Middle frontal gyrus (tissue), 1 donor: ENCODE measurements around the gene LRMDA.

Experiments used
- DNase-seq: peaks from one replicate; pipeline ENCODE4 v3.0.0-alpha.2; 2015; ENCODE audit warnings: low spot score; ENCODE audit errors: extremely low spot score

LRMDA gene

GRCh38 chr10:76236356-76236755, 804.9 kb downstream of the LRMDA start:
- no peak for DNase-seq

DNA sequence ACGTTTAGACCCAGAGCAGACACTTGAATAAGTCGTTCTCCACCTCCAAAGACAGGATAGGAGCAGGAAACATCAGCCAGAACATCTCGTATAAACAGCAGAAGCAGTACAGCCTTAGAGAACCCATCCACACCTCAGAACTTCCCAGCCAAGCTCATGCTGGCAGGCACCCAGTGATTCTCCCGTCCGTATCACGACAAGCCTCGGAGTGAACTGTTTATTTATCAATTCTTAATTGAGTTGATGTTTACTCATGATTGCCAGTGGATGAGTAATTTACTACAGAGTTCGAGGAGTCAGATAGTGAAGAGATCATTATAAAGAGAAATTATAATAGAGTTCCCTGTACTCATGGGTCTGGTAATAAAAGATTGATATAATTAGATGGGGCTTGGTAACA, 811.5 kb downstream of the LRMDA start:
- no peak for DNase-seq

DNA sequence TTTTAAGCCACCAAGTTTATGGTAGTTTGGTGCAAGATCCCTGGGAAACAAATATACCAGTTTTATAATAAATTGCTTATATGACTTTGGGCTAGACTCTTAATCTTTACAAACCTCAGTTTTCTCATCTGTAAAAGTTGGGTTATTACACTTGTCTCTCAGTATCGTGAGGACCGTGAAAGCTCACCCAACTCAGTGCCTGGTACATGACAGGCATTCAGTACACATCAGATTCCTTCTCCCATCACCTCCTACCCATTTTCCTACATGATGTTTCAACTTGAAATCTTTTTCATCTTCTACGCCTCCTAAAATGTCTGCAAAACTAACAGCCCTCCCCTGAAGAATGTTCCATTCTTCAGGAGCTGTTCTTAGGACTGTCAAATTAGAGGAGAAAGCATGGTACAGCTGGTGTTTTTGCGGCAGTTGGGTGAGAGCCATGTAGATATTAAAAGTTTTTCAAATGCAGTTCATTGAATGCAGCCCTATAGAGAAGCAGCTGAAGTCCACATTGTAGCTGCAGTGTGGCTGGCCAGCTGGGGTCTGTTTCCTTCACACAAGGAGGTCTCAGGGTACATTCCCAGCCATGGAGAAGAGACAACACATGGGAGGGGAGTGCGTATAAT, 812.8 kb downstream of the LRMDA start:
- no peak for DNase-seq

GRCh38 chr10:76245951-76246495, 814.6 kb downstream of the LRMDA start:
- no peak for DNase-seq

GRCh38 chr10:76248649-76249200, 817.3 kb downstream of the LRMDA start:
- DNase-seq: no peak

- DNase-seq: no peak
Measured at GRCh38 chr10:76251841-76252671, 820.6 kb downstream of the LRMDA start.

GRCh38 chr10:76252733-76253132, 821.3 kb downstream of the LRMDA start:
- DNase-seq: no peak

GRCh38 chr10:76255241-76255640, 823.8 kb downstream of the LRMDA start:
- no peak for DNase-seq

GRCh38 chr10:76257816-76258215, 826.4 kb downstream of the LRMDA start:
- no peak for DNase-seq

DNA sequence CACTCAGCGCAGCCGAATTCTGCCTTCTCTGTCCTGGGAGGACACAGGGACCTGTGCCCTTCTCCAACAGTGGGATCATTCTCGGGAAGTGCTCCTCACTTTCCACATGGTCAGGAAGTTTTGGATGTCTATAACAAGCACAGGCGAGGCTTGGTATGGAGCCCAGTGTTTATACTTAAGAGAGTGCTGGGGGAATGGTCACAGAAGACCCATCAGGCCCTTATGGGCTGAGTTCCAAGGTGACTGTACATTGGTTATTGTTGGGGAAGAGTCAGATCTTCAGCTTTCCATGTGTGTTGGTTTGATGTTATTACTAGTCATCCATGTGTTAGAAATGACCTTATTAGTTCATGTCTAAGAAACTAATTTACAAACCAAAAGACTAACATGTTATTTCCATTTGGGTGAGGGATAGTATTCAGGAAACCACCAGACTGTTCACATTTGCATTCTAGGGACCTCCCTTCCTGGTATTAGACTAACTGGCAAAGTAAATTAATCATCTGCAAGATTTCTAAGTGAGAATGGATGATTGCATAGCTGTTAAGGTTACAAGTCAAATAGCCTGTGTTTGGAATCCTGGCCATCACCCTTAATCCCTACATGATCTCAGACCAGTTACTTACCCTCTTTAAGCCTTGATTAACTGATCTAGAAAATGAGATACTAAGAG, 834.2 kb downstream of the LRMDA start:
- DNase-seq: no peak

DNA sequence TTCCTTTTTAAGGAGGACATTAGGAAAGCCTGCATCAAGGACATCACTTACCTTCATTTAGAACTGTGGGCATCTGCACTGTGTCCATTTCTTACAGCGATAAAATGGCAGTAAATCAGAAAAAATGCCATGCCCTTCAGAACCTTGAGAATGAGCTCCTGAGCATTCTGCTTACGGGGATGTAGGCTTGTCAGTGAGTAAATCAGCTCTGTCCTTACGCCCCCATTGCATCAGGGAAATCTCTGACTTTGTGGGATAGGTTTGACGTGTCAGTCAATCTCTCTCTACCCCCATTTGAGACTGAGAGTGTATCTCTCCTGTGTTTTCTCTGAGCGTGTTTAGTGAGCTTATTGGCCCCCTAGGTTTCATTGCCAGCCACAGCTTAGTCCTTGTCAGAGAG, 837.1 kb downstream of the LRMDA start:
- no peak for DNase-seq

GRCh38 chr10:76268954-76269353, 837.5 kb downstream of the LRMDA start:
- DNase-seq: no peak

GRCh38 chr10:76270464-76270863, 839.0 kb downstream of the LRMDA start:
- DNase-seq: no peak

- DNase-seq: no peak
Measured at GRCh38 chr10:76274933-76275332, 843.5 kb downstream of the LRMDA start.

DNA sequence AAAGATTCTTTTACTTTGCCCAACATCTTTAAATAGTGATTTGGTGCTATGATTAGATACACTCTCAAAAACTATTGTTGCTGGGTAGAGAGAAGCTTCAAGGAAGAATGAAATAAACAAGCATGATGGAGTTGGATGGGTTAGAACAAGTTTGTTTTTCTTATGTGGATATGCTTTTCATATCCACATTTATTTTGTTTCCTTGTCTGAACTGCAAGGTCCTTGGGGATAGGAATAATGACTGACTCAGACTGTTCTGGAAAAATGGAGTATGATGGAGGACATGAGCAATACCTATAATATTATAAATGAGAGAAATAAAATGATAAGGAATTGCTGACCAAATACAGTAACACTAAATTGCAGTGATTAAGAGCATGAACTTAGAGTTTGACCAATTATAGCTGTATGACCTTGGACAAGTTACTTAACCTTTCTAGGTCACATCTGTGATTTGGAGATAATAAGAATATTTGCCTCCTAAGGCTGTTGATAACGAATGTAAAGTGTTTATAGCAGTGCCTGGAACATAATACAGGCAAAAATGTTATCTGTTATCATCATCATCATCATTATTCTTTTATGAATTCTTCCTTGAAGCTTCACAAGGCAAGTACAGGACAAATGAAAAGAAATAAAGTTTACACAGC, 847.5 kb downstream of the LRMDA start:
- no peak for DNase-seq

DNA sequence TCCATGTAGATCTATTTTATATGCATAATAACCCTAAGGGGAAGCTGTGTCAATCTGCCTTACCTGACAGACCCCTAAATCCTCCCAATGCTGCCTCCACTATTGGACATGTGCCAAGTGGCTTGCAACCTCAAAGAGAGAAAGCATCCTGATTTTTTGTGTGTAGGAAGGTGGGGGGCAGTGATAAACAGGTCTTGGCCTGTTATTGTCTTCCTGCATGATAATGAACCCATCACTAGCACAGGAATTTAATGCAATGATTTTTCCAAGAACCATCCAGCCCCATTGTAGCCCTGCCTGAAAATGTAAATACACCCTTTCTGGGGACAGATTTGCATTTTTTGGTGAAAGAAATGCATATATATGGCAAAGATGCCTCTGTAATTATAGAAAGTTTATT, 850.2 kb downstream of the LRMDA start:
- no peak for DNase-seq

GRCh38 chr10:76282061-76283025, 850.9 kb downstream of the LRMDA start:
- DNase-seq: no peak

DNA sequence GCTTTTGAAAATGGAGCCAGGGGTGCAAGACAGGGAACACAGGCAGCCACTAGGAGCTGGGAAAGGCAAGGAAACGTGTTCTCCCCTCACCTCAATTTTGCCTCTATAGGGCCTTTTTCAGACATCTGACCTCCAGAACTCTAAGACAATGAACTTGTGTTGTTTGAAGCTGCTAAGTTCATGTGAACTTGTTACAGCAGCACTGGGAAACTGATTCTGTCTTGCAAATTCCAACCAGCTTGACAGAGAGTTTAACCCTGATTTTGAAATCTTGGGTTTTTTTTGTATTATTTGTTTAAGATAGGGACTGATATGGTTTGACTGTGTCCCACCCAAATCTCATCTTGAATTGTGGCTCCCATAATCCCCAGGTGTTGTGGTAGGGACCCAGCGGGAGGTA, 852.9 kb downstream of the LRMDA start:
- DNase-seq: no peak

GRCh38 chr10:76285012-76285411, 853.6 kb downstream of the LRMDA start:
- DNase-seq: no peak

DNA sequence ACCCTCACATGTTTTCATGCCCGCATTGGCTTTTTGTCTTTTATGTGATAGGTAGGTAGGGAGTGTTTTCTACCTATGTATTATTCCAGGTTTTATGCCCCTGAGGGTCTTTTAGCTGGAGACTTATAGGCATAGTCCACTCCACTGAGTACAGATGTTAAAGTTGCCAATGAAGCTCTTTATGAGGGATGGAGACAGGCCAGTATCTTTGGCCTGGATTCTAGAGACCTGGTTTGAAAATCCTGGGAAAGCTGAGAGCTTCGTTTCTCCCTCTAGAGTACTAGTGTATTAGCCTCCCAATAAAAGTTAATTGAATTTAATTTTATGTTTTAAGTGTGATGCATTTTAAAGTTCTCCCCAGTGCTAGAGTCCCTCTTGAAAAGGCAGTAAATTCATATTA, 854.1 kb downstream of the LRMDA start:
- DNase-seq: no peak
